HG03039 (cell line): ENCODE results near the gene MUC5B.

ENCODE experiments used
- ATAC-seq: cut with Tn5 transposase; IDR thresholded peaks from one replicate; pipeline ENCODE4 v1.9.1; 2021; ENCODE audit warnings: mild to moderate bottlenecking, moderate library complexity; ENCODE audit not compliant: unreplicated experiment

The MUC5B gene

GRCh38 chr11:1219834-1220815 lies 2.7 kb upstream of the MUC5B start:
- no peak for ATAC-seq

DNA sequence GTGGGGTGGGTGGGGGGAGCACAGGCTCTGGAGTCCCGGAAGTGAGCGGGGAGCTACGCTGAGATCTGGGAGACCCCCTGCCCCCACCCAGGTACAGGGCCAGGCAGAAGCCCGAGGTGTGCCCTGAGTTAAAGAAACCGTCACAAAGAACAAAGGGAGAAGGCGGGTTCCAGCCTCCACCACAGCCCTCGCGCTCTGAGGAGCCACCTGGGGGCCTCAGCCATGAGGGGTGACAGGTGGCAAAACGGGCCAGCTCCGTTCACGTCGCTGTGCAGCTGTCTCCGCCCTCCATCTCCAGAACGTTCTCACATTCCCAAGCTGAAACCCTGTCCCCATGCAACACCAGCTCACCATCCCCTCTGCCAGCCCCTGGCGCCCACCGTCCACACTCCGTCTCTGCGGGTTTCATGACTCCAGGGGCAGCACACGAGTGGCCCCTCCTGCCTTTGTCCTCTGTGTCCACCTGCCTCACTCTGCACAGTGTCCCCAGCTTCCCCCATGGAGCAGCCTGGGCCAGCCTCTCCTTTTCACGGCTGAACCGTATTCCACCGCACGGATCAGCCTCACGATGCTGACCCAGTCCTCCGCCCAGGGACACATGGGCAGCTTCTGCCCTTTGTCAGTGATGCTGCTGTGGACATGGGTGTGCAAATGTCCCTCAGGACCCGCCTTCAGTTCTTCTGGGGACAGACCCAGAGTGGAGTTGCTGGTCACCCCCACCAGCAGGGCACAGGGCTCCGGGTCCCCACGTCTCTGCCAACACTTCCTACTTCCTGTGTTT lies 1.7 kb upstream of the MUC5B start:
- ATAC-seq = no peak

DNA sequence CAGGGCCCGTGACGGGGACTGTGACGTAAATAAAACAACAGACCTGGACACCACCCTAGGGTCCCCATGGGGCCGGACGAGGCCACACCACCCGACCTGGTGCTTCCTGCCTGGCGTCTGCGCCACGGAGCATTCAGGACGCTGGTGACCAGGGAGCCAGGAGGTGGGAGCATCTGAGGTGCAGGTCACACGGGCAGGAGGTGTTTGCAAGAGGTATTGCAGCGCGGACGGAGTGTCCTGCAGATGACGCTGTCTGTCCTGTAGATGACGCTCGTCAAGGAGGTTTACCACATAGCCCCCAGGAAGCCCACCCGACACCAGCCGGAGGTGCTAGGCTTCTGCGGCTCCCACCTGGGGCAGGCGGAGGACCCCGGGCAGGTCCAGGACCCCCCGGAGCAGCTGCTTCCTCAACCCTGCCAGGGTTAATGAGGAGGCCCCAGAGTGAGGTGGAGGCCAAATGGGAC lies 986 bp upstream of the MUC5B start:
- no peak for ATAC-seq

DNA sequence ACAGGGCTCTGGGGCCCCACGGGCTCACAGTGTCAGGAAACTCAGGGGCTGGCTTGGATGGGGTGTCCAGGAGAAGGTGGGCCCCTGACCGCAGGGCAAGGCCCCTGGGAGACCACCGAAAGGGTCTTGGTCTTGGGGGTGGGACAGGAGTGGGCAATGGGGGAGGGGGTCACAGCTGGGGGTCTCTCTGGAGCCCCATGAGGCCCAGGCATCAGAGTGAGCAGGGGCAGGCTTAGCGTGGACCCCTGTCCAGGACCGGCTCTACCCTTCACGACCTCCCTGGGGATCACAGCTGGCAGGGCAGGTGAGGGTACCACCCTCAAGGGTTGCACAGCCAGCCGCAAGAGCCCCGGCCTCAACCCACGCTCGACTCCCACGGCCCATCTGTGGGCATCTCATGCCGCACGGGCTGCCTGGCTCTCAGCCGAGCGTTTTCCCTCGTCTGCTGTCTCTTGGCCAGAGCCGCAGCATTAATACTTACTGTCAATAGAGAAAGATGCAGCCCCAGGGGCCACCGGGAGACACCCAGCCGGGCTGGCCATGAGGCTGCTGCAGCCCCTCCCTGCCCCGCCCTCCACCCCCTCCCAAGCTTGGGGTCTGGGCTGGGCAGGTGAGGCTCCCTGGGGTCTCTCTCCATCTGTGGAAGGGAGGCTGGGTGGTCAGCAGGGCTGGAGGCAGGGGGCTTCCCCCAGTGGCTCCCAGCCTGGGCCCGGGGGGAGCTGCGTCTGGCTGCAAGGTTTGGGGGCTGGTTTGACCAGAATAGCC lies 662 bp downstream of the MUC5B start:
- ATAC-seq = no peak

- ATAC-seq = no peak
Measured at GRCh38 chr11:1224111-1224490, 1.2 kb downstream of the MUC5B start.

- no peak for ATAC-seq
Measured at GRCh38 chr11:1224491-1225385, 1.9 kb downstream of the MUC5B start.

DNA sequence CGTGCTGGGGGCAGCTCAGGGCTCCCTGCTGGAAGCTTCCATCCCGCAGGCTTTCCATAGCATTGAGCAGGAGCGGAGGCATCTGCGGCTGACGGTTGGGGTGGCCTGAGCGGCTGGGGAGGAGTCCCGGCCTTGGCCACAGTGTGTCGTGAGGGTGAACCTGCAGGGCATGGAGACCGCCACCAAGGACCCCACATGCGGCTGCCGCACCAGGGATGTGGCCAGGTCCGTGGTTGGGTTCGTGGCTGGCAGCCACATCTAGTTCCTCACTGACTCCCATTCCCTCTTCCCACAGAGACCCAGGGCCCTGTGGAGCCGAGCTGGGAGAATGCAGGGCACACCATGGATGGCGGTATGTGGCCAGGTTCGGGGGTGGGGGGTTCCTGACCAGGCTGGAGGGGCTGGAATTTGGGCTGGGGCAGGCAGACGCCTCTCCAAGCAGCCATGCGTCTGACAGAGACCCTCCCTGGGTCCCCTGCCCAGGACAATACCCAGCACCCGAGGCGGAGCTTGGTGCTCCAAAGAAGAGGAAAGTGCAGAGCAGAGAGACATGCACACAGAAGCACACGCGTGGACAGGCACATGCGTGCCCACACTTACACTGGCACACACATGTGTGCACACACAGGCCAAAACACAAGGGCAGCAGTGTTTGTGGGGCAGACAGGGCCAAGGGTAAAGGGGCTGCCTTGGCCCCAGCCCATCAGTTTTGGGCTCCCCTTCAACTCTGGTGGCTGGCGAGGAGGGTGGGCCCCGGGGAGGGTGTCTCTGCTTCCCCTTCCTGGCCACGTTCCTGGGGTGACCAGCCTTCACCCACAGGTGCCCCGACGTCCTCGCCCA lies 2.7 kb downstream of the MUC5B start:
- ATAC-seq = no peak

- ATAC-seq = no peak
Measured at GRCh38 chr11:1226226-1226985, 3.5 kb downstream of the MUC5B start.

DNA sequence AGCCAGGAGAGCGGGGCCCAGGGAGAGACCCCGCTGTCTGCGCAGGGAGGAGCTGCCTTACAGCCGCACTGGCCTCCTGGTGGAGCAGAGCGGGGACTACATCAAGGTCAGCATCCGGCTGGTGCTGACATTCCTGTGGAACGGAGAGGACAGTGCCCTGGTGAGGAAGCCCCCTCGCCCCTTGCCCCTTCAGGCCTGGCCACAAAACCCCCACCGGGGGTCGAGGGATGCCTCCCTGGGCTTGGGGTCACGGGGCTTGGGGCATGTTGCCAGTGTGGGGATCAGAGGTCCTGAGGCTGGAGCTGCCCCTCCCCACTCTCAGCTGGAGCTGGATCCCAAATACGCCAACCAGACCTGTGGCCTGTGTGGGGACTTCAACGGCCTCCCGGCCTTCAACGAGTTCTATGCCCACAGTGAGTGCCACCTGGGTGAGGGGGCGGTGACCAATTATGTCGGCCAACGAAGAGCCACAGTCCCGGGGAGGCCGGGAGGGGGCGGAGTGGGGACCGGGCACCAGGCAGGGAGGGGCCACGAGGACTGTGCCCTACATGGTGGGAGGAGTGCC lies 4.2 kb downstream of the MUC5B start:
- ATAC-seq = no peak

GRCh38 chr11:1227551-1228100 lies 4.8 kb downstream of the MUC5B start:
- ATAC-seq = no peak

GRCh38 chr11:1228101-1228821 lies 5.4 kb downstream of the MUC5B start:
- no peak for ATAC-seq

DNA sequence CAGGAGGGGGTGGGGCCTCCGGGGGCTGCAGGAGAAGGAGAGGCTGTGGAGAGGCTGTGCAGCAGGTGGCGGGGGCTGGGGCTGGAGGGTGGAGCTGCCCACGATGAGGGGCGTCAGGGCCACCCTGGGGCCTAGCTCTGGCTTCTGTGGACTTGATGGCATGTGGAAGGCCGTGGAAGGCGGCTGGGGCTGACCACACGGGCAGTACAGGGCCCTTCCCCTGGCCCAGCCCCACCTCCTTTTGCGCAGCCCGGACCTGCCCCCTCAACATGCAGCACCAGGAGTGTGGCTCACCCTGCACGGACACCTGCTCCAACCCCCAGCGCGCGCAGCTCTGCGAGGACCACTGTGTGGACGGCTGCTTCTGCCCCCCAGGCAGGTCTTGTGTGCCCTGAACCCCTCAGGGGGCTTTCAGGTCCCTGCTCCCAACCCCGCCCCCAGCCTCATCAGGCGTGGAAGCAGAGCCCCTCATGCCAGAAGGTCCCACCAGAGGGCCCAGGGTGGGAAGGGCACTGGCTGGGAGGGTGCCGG lies 6.1 kb downstream of the MUC5B start:
- ATAC-seq = no peak

DNA sequence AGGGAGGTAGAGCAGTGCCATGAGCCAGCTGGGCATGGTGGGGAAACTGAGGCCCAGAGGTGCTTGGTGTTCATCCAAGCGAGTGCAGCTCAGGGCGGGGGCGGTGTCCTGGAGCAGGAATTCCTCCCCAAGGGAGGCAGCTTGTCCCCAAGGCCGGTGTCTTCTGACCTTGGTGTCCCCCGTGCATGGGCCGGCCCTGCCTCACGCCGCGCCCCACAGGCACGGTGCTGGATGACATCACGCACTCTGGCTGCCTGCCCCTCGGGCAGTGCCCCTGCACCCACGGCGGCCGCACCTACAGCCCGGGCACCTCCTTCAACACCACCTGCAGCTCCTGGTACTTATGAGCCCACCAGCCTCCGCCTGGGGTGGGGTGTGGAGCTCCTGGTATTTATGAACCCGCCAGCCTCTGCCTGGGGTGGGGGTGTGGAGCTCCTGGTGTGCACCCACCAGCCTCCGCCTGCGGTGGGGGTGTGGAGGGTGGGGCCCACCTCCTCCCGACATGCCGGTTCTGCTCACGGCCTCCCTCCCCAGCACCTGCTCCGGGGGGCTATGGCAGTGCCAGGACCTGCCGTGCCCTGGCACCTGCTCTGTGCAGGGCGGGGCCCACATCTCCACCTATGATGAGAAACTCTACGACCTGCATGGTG lies 6.7 kb downstream of the MUC5B start:
- ATAC-seq = no peak

- ATAC-seq = no peak
Measured at GRCh38 chr11:1230121-1230455, 7.2 kb downstream of the MUC5B start.

DNA sequence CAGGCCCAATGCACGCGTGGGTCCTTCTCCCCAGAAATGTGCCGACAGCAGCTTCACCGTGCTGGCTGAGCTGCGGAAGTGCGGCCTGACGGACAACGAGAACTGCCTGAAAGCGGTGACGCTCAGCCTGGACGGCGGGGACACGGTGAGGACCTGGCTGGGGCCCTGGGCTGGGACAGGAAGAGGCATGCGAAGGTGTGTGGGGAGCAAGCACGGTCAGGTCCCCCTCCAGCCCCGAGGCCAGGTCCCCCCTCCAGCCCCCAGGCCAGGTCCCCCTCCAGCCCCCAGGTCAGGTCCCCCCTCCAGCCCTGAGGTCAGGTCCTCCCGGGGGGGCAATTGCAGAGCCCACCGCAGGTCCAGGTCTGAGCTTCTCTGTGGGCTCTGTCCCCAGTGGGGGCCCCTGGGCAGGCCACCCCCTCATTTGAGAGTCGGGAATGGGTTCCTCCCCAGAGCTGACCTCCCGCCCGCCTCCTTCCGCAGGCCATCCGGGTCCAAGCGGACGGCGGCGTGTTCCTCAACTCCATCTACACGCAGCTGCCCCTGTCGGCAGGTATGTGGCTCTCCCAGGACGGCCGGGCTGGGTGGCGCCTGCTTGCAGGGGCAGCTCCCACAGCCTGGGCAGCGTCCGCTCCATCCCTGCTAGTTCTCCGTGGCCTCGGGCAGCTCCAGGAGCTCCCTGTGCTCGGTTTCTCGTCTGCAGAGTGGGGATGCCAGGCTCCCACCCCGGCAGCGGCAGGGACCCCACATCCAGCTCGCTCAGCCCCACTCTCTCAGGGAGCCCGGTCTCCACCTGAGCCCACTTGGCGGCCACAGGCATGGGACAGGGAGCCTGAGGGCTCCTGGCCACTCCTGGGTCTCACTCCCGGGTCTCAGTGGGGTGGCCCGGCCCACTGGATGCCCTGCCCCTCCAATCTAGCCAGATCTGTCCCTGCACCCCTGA lies 7.9 kb downstream of the MUC5B start:
- no peak for ATAC-seq
